ENCODE measurements around the gene RGS6.

Gene RGS6

GRCh38 chr14:72583316-72584272 lies 651.4 kb downstream of the RGS6 start:
- DNase-seq (ENCODE audit: low read depth in 2 of 2): no peak

DNA sequence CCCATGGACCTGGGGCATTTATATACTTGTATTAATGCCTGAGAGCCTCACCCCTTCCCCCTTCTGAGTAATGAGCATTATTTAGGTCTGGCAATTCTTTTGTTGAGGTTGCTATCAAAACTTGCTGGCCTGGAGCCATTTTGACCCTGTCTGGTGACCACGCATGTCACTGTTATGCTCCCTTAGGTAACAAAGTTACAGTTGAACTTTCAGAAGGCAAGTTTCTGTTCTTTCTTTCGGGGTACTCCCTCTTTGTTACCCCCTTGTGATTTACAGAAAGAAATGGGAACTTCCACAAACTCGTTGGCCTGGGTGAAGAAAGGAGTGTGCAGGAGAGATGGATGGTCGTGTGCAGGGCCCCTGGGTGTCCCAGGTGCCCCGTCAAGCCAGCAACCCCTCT lies 656.3 kb downstream of the RGS6 start:
- DNase-seq (ENCODE audit: low read depth in 2 of 2): no peak

GRCh38 chr14:72589652-72590051 lies 657.4 kb downstream of the RGS6 start:
- no peak for DNase-seq (ENCODE audit: low read depth in 2 of 2)

DNA sequence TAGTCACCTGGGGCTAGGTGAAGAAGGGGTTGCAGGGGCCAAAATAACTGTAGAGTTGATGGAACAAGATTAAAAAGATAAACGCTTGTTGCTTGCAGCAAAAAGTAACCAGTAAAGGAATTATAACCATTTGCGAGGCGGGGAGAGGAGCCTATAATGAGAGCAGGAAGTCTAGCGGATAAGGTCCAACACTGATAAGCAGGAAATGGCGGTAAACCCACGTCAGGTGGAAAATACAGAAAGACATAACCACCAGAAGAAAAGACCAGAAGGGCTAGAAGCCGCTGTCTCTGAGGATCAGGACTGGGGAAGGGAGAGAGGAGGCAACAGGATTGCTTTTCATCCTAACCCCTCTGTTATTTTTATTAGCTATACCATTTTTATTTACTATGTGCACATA lies 658.3 kb downstream of the RGS6 start:
- no peak for DNase-seq (ENCODE audit: low read depth in 2 of 2)

GRCh38 chr14:72591391-72591790 lies 659.2 kb downstream of the RGS6 start:
- DNase-seq (ENCODE audit: low read depth in 2 of 2): no peak

GRCh38 chr14:72594099-72594901 lies 662.1 kb downstream of the RGS6 start:
- DNase-seq (ENCODE audit: low read depth in 2 of 2): peak in 1 of 2 donors; percentile 11

- DNase-seq (ENCODE audit: low read depth in 2 of 2): no peak
Measured at GRCh38 chr14:72595152-72595862, 663.1 kb downstream of the RGS6 start.

DNA sequence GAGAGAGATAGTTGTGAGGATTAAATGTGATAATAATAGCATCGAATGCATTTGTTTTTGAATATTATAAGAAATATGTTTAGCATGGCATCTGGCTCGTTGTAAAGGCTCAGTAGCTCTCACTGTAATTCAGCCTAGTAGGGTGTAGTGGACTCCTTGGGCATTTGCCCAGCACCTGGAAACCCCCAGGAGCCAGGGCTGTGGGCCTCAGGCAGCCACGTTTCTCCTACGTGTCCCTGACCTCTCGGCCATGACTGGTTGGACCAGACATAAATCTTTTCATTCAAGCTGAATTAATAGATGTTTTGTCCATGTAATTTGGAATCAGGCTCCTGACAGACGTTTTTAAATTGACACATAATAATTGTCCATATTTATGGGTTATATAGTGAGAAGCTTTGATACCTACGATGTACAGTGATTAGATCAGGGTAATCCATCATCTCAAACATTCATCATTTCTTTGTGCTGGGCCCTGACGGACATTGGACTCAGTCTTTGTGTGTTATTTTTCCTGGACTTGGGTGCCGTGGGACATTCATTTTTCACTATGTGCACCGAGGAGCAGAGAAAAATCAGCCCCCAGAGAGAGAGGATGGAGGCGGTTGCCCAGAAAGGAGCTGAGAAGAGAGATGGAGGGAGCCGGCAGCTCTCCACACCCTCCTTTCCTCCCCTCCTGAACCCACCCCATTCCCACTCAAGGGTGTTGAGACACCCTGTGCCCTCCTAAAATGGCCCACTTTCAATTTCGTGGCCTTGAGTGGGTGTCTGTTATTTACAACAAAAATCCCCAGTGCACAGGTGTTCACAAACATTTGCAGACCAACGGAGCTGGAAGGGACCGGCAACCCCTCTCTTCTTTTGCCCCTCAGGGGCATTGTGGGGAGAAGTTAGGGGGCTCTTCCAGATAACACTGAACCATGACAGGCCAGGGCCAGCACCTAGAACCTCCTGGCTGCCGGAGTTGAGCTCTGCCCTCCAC lies 665.3 kb downstream of the RGS6 start:
- no peak for DNase-seq (ENCODE audit: low read depth in 2 of 2)

- DNase-seq (ENCODE audit: low read depth in 2 of 2): no peak
Measured at GRCh38 chr14:72598306-72598705, 666.1 kb downstream of the RGS6 start.

DNA sequence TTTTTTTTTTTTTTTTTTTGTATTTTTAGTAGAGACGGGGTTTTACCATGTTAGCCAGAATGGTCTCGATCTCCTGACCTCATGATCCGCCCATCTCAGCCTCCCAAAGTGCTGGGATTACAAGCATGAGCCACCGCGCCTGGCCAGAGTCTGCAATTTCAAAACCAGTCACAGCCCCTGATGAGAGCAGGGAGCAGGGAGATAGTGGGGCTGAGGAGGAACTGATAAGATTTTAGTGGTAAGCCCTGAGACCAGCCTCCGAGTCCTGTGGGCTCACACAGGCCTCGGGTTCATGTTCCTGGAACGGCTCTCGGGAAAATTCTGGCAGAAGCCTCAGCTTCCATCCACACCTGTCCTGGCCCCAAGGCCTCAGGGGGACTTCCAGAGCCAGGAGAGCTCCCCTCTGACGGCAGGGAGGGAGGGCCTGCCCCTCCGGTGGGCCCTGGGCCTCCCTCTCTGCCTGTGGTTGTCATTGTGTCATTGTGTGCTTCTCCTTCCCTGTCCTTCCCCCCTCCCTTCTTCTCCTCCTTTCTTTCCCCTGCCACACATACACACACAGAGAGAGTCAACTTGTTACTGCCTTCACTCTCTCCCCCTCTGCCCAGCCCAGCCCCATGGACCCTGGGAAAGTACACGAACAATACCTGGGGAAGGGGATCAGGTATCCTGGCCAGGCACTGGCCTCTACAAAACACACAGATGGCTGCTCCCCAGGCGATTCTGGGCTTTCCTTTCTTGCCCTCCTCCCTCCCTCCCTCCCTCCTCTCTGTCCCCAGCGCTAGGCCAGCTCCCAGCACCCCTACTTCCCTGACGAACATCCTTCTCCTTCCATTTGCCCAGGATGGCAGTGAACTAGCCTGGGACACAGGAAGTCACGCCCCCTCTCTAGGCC lies 667.6 kb downstream of the RGS6 start:
- DNase-seq (ENCODE audit: low read depth in 2 of 2): no peak

DNA sequence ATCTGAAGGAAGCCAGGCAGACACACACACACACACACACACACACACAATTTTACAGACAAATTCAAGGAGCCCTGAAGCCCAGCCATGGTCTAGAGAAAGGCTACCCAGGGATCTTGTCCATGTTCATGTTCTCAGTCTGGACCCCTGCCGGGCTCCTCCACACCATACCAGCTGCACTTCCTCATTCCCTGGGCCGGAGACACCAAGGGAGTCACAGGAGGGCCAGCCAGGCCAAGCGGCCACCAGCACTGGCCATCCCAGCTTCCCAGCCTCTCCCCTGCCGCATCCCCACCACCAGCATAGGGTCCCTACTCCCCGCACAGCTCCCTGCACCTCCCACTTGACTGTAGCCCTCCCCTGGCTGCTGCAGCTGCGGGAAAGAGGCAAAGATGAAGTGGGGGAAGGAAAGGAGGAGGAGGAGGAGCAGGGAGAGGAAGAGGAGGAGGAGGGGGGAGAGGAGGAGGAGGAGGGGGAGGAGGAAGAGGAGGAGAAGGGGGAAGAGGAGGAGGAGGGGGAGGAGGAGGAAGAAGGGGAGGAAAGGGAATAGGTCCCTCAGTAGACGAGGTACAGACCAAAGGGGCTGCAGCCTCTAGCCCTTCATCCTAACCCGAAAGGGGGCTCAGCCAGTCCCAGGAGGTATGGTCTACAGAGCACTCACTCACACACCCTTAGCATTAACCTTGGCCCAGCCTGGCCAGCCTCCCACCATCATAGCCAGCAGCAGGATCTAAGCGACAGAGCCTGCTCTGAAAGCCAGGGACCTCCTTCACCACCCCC lies 668.5 kb downstream of the RGS6 start:
- no peak for DNase-seq (ENCODE audit: low read depth in 2 of 2)

DNA sequence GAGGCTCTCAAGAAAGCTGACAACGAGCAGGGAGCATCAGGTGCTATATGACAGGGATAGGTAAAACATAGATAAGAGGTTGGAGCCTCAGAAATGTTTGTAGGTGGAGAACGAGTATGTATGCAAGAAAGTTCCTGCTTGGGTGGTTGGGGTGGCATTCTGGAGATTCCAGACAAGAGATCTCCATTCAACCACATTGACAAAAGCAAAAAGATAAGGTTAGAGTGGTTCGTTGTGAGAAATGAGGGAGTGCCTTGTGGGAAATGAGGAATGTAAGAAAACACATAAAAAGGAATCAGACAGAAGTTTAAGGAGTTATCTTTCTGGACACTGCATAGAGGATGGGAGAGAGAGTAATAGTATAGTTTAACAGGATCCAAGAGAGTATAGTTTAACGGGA lies 671.4 kb downstream of the RGS6 start:
- DNase-seq (ENCODE audit: low read depth in 2 of 2): no peak

- no peak for DNase-seq (ENCODE audit: low read depth in 2 of 2)
Measured at GRCh38 chr14:72604133-72604532, 671.9 kb downstream of the RGS6 start.

DNA sequence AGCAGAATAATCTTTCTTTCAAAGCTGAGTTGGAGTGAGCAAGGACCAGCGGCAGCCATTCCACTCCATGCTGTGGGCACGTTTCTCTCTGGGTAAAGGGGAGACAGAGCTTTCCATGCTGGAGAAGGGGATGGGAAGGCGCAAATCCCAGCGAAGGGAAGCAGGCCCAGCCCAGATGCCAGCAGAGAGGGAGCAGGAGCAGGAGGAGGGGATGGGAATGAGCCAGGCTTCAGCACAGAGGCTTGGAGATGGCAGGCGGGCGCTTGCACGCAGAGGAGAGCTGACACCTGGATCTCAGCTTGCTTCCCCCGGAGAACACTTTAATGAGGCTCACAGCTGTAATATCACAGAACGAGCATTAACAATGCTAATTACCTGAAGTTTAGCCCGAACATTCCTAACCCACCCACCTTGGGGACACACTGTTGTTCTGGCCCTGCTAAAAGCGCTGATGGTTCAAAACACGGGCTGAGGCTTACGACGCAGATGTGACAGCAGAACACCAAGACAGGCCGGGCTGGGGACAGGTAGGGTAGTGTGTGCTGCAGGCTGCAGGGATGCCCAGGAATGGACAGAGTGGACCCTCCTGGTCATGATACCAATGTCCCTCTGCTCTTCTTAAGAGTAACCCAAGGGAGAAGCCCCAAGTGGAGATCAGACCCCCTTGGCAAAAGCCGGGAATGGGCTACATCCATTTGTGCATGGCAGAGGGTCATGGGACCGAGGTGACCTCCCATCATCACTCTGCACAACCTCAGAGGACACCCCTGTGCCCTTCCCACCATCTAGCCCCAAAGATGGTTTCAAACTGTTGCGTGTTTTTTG lies 673.1 kb downstream of the RGS6 start:
- no peak for DNase-seq (ENCODE audit: low read depth in 2 of 2)

GRCh38 chr14:72605921-72606220 lies 673.6 kb downstream of the RGS6 start:
- no peak for DNase-seq (ENCODE audit: low read depth in 2 of 2)

DNA sequence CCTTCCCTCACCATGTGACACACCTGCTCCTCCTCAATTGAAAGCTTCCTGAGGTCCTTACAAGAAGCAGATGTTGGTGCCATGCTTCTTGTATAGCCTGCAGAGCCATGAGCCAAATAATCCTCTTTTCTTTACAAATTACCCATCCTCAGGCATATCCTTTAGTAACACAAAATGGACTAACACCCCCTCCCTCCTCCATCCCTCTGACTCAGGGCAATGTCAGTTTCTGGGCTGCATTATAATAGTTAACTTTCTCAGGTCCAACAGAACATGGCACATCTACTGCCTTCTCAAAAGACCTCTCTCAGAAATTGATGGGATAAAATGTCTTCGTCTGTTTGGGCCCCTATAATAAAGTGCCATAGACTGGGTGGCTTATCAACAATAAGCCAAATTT lies 674.6 kb downstream of the RGS6 start:
- no peak for DNase-seq (ENCODE audit: low read depth in 2 of 2)

GRCh38 chr14:72607386-72608130 lies 675.3 kb downstream of the RGS6 start:
- DNase-seq (ENCODE audit: low read depth in 2 of 2): no peak
